DOHH2 (cell line): Measurements from ENCODE around the gene YIPF3.
A peak's percentile ranks its signal among the peaks of the same experiment; 100 is the strongest.

Experiments used
- H3F3A ChIP-seq: fragments of 200-600 bp; sonication (generic), shearing (Covaris generic); 2 replicates; pipeline ENCODE4 v1.6.0; 2016; ENCODE audit warnings: antibody characterized with exemption, mild to moderate bottlenecking; ENCODE audit not compliant: control insufficient read depth, insufficient read depth
- H3K27ac ChIP-seq: fragments of 200-600 bp; sonication (generic); 2 replicates; pipeline ENCODE4 v1.5.1; 2014; ENCODE audit warnings: low read depth, mild to moderate bottlenecking, low read length, moderate library complexity
- H3K27me3 ChIP-seq: fragments of 200-600 bp; sonication (generic); 2 replicates; pipeline ENCODE4 v1.6.1; 2014; ENCODE audit warnings: mild to moderate bottlenecking, low read length, mixed read lengths; ENCODE audit not compliant: control insufficient read depth
- H3K36me3 ChIP-seq: fragments of 200-600 bp; sonication (generic); 2 replicates; pipeline ENCODE4 v1.6.1; 2014; ENCODE audit warnings: mild to moderate bottlenecking, low read length, moderate library complexity, mixed read lengths; ENCODE audit not compliant: control insufficient read depth
- H3K4me1 ChIP-seq: fragments of 200-600 bp; sonication (generic); 2 replicates; pipeline ENCODE4 v1.6.1; 2014; ENCODE audit warnings: mild to moderate bottlenecking, low read length, mixed read lengths; ENCODE audit not compliant: control insufficient read depth
- H3K4me2 ChIP-seq: fragments of 200-600 bp; sonication (generic); 2 replicates; pipeline ENCODE4 v1.6.0; 2014; ENCODE audit warnings: mild to moderate bottlenecking, low read length, moderate library complexity
- H3K4me3 ChIP-seq: fragments of 200-600 bp; sonication (generic); 2 replicates; pipeline ENCODE4 v1.5.1; 2014; ENCODE audit warnings: mild to moderate bottlenecking, low read length, mixed read lengths
- H3K79me2 ChIP-seq: fragments of 200-600 bp; sonication (generic); 2 replicates; pipeline ENCODE4 v1.6.1; 2014; ENCODE audit warnings: mild to moderate bottlenecking, low read length, mixed read lengths; ENCODE audit not compliant: control insufficient read depth
- H3K9me2 ChIP-seq: fragments of 200-600 bp; sonication (generic); replicated peaks from 2 replicates; pipeline ENCODE4 v1.6.1; 2014; ENCODE audit warnings: mild to moderate bottlenecking, low read length, mixed read lengths; ENCODE audit not compliant: control insufficient read depth
- H3K9me3 ChIP-seq: fragments of 200-600 bp; sonication (generic); 2 replicates; pipeline ENCODE4 v1.6.1; 2014; ENCODE audit warnings: antibody characterized with exemption, low read length, mixed read lengths; ENCODE audit not compliant: control insufficient read depth, insufficient read depth
- H4K20me1 ChIP-seq: fragments of 200-600 bp; sonication (generic); 2 replicates; pipeline ENCODE4 v1.6.0; 2014; ENCODE audit warnings: low read depth, mild to moderate bottlenecking, antibody characterized with exemption, low read length, moderate library complexity; ENCODE audit not compliant: control insufficient read depth, insufficient read depth
- EZH2phosphoT487 ChIP-seq: fragments of 200-600 bp; sonication (generic); IDR thresholded peaks from 2 replicates; pipeline ENCODE4 v1.6.1; 2017; ENCODE audit warnings: borderline replicate concordance, mild to moderate bottlenecking, antibody characterized with exemption, low read length, moderate library complexity, mixed read lengths
- TF ChIP-seq, protein P1 (sequence below): fragments of 200-600 bp; sonication (generic); IDR thresholded peaks from one replicate; pipeline ENCODE4 v1.5.1; 2014; ENCODE audit warnings: antibody characterized with exemption, mild to moderate bottlenecking, low read depth, low read length; ENCODE audit not compliant: poor library complexity, severe bottlenecking

The YIPF3 gene

GRCh38 chr6:43521836-43522235 is 5.1 kb upstream of the YIPF3 start:
- H3K4me1 ChIP-seq, result peaks cover 12% of the 10 kb centered on the region
- H3K9me2 ChIP-seq, result no peaks in the 10 kb centered on the region
- no peaks in the 10 kb centered on the region for H3K9me3 ChIP-seq
- H3K79me2 ChIP-seq, result peaks cover 35% of the 10 kb centered on the region
- no peak overlapping the region for H3K4me3 ChIP-seq
- H4K20me1 ChIP-seq, result peaks cover 4% of the 10 kb centered on the region; the same call in 1 of the 2 replicates
- no peak overlapping the region for H3K4me2 ChIP-seq
- H3K27me3 ChIP-seq, result no peaks in the 10 kb centered on the region
- peaks cover 97% of the 10 kb centered on the region for H3K36me3 ChIP-seq
- H3K27ac ChIP-seq, result no peak overlapping the region
- TF ChIP-seq EZH2phosphoT487, result no peak
- TF ChIP-seq, protein P1, sequence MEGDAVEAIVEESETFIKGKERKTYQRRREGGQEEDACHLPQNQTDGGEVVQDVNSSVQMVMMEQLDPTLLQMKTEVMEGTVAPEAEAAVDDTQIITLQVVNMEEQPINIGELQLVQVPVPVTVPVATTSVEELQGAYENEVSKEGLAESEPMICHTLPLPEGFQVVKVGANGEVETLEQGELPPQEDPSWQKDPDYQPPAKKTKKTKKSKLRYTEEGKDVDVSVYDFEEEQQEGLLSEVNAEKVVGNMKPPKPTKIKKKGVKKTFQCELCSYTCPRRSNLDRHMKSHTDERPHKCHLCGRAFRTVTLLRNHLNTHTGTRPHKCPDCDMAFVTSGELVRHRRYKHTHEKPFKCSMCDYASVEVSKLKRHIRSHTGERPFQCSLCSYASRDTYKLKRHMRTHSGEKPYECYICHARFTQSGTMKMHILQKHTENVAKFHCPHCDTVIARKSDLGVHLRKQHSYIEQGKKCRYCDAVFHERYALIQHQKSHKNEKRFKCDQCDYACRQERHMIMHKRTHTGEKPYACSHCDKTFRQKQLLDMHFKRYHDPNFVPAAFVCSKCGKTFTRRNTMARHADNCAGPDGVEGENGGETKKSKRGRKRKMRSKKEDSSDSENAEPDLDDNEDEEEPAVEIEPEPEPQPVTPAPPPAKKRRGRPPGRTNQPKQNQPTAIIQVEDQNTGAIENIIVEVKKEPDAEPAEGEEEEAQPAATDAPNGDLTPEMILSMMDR, result no peak
- peaks cover 14% of the 10 kb centered on the region; the same call in 1 of the 2 replicates for H3F3A ChIP-seq

DNA sequence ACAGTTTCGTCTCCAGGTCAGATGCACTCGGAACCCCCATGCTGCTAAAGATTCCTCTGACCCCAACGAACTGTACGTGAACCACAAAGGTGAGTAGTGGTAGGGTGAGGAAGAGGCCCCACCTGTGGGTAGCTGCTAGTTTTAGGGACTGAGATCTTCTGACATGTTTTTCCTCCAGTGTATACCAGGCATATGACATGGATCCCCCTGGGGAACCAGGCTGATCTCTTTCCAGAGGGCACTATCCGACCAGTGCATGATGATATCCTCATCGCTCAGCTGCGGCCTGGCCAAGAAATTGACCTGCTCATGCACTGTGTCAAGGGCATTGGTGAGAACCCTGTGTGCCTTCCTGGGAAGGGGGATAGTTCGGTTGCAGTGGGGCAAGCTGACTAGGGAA is 3.4 kb upstream of the YIPF3 start:
- Histone ChIP-seq H3K9me2 (no peaks in the 10 kb centered on the region), H3K4me3 (no peak overlapping the region), H3K4me1 (peaks cover 23% of the 10 kb centered on the region), H3K27me3 (no peaks in the 10 kb centered on the region), H3K79me2 (peaks cover 53% of the 10 kb centered on the region), H3K36me3 (peaks cover 89% of the 10 kb centered on the region), H3K4me2 (no peak overlapping the region), H4K20me1 (peaks cover 4% of the 10 kb centered on the region; the same call in 1 of the 2 replicates), H3K9me3 (no peaks in the 10 kb centered on the region), H3K27ac (no peak overlapping the region), H3F3A (peaks cover 7% of the 10 kb centered on the region; the same call in 1 of the 2 replicates)
- no peak for TF ChIP-seq EZH2phosphoT487
- TF ChIP-seq, protein P1, result no peak

DNA sequence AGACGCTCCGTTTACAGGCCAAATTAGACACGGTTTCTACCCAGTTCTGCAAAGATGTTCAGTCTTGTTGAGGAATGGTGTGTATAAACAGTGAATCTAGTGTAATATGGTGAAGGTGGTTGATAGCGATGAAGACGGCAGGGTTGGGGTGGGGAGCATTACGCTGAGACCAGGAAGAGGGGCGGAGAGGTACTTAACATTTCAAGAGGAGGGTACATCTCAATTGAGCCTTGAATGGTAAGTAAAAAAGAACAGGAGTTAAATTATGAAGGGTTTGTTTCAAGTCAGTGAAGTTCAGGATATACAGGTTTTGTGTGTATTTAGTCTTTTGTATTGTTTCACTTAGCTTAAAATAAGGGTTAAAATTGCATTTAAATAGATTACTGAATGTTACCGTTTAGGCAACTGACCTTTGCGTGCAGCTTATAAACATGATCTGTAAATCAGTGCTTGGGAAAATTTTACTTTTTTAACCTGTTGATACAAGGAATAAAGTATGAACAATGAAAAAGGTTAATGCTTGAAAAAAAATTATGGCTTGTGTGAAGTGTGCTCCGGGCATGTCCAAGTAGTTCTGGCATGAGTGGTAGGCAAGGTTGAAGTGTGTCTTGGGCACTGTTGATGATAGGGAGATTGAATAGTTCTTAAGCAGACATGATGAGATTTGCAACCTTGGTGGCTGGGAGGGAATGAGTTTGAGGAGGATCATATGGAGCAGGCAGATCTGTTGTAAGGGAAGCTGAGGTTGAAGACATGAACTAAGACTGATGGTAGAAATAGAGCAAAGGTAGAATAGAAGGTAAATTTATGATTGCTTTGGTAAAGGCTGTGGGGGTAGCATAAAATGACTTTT is 1.0 kb upstream of the YIPF3 start:
- H3K36me3 ChIP-seq, result peaks cover 87% of the 10 kb centered on the region
- H3K4me2 ChIP-seq, result peak overlapping the region; percentile 91
- peak overlapping the region; percentile 99 for H3K4me3 ChIP-seq
- peaks cover 4% of the 10 kb centered on the region; the same call in 1 of the 2 replicates for H4K20me1 ChIP-seq
- H3K79me2 ChIP-seq, result peaks cover 60% of the 10 kb centered on the region
- no peaks in the 10 kb centered on the region for H3K9me2 ChIP-seq
- no peaks in the 10 kb centered on the region for H3K27me3 ChIP-seq
- H3F3A ChIP-seq, result peaks cover 7% of the 10 kb centered on the region; the same call in 1 of the 2 replicates
- TF ChIP-seq, protein P1, result no peak
- no peak for TF ChIP-seq EZH2phosphoT487
- H3K4me1 ChIP-seq, result peaks cover 23% of the 10 kb centered on the region
- H3K9me3 ChIP-seq, result no peaks in the 10 kb centered on the region
- H3K27ac ChIP-seq, result peak overlapping the region; percentile 42
